NCI-H1092 (cell line): ENCODE measurements around the gene BCAS4.

Experiments used
- DNase-seq: peaks from one replicate; lab custom pipeline; 2025; lab: John Stamatoyannopoulos, UW

BCAS4 gene

GRCh38 chr20:50911716-50912115 lies 116.9 kb downstream of the BCAS4 start:
- no peak for DNase-seq

GRCh38 chr20:50913690-50914375 lies 119.0 kb downstream of the BCAS4 start:
- DNase-seq: no peak

DNA sequence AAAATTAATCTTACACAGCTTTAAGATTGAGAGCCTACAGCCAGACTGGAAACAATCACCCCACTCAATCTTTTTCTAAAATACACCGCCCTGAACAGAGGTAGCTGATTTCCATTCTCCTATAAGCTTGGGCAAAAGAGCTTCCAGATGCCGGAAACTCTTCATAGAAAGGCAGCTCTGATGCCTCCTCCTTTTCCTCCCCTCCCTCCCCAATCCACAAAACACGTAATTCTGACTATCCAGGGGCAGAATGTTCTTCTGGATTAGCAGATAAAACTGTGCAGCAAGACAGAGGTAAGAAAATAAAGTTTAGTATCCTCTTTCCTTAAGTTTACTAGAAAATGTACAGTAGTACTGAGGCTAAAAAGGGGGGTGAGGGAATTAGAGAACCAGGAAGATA lies 120.6 kb downstream of the BCAS4 start:
- DNase-seq: no peak

DNA sequence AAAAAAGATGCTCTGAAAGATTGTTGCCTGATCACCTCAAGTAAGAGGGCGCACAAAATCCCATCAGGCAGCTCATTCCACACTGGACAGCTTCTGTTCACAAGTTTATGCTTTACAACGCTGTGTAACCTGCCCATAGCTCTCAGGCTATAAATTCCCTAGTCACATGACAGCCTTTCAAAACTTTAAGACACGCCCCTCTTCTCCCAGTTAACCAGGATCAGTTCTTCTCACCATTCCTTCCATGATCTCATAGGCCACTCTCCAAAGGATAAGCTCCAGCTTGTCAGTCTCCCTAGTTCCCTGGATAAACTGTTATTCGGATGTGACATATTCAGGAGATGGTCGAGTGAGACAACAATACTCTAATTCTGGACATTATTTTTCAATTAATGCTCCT lies 121.4 kb downstream of the BCAS4 start:
- DNase-seq: no peak

DNA sequence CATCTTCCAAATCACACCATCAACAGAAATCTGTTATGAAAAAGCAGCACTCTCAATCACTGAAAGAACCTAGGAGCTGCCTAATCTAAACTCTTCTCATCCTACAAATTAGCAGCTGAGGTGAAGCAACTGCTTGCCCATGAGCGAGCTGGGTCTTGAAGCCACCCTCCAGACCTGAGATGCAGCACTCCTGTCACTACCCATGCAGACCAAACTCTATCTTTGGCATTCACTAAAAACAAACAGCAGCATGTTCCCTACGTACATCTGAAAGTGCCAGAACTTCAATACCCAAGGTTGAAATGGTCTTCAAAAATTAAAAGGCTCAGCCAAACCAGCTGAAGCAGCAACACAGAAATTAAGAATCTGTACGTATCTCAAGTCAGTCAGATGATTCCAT lies 122.1 kb downstream of the BCAS4 start:
- no peak for DNase-seq

- no peak for DNase-seq
These were observed 123.5 kb downstream of the BCAS4 start for GRCh38 chr20:50918403-50918802.

GRCh38 chr20:50919567-50919966 lies 124.7 kb downstream of the BCAS4 start:
- DNase-seq: no peak

DNA sequence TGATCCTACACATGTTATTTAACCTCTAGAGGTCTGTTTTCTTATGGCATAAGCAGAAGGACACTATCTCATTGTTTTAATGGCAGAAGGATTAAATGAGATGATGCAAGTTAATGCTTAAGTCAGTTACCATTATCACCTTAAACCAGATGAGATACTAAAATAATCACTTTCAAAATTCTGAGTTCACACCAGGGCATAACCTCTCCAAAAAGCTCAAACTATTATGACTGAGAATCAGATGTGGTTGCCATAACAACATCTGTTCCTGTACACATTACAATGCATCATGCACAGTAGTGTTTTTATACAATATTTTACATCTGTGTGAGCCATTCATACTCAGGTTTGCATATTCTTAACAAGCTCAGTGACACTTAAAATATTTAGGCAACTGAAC lies 126.1 kb downstream of the BCAS4 start:
- no peak for DNase-seq

- no peak for DNase-seq
These were observed 127.1 kb downstream of the BCAS4 start for GRCh38 chr20:50921803-50922501.

- DNase-seq: no peak
These were observed 129.5 kb downstream of the BCAS4 start for GRCh38 chr20:50924261-50924920.

GRCh38 chr20:50926530-50926929 lies 131.7 kb downstream of the BCAS4 start:
- DNase-seq: no peak
